Neutrophil (primary cell): ENCODE results near the gene CACNA2D3.
"Not testable (repeated sequence)": the region's sequence is repeated elsewhere in the genome, so short reads cannot be mapped to it uniquely, and the experiment has no call there.

Experiments used
- H3K27ac ChIP-seq: fragments of 200-600 bp; sonication (generic); 2 replicates; pipeline ENCODE4 v1.5.1; 2016; ENCODE audit warnings: mild to moderate bottlenecking, moderate library complexity
- H3K27me3 ChIP-seq: fragments of 200-600 bp; sonication (generic); 2 replicates; pipeline ENCODE4 v1.6.0; 2016; ENCODE audit warnings: mild to moderate bottlenecking
- H3K36me3 ChIP-seq: fragments of 200-600 bp; sonication (generic); 2 replicates; pipeline ENCODE4 v1.5.1; 2017
- H3K4me1 ChIP-seq, 2 experiments: fragments of 200-600 bp in 1 of 2; sonication (generic) in 1 of 2; 1 replicate in 1 of 2; 2 replicates in 1 of 2; pipeline versions ENCODE4 v1.5.1 to v1.6.1; 2013 to 2016; ENCODE audit warnings: low read depth in 1 of 2, low read length in 1 of 2, mild to moderate bottlenecking in 1 of 2, moderate library complexity in 1 of 2; ENCODE audit not compliant: control insufficient read depth in 1 of 2, insufficient read depth in 1 of 2
- H3K4me3 ChIP-seq, 2 experiments: fragments of 200-600 bp in 1 of 2; sonication (generic) in 1 of 2; 1 replicate in 1 of 2; 2 replicates in 1 of 2; pipeline ENCODE4 v1.5.1; 2013 to 2016; ENCODE audit warnings: low read depth in 1 of 2, low read length in 1 of 2, mild to moderate bottlenecking in 1 of 2, moderate library complexity in 1 of 2
- H3K9me3 ChIP-seq: fragments of 200-600 bp; sonication (generic); 2 replicates; pipeline ENCODE4 v1.5.1; 2016
- CTCF ChIP-seq: fragments of 200-600 bp; sonication (generic); IDR thresholded peaks from 2 replicates; pipeline ENCODE4 v1.5.1; 2016; ENCODE audit warnings: antibody characterized with exemption

Gene CACNA2D3

GRCh38 chr3:55097441-55097840 is 975.1 kb downstream of the CACNA2D3 start:
- no peak for TF ChIP-seq CTCF
- Histone ChIP-seq H3K36me3 (no peaks in the 10 kb centered on the region), H3K9me3 (no peaks in the 10 kb centered on the region), H3K27me3 (no peaks in the 10 kb centered on the region), H3K4me1 (no peaks in the 10 kb centered on the region), H3K27ac (no peak overlapping the region), H3K4me3 (no peak overlapping the region)

GRCh38 chr3:55105647-55106046 is 983.3 kb downstream of the CACNA2D3 start:
- H3K27ac ChIP-seq, result no peak overlapping the region
- no peaks in the 10 kb centered on the region for H3K4me1 ChIP-seq
- H3K9me3 ChIP-seq, result no peaks in the 10 kb centered on the region
- no peak for TF ChIP-seq CTCF
- no peaks in the 10 kb centered on the region for H3K27me3 ChIP-seq
- no peak overlapping the region for H3K4me3 ChIP-seq
- H3K36me3 ChIP-seq, result no peaks in the 10 kb centered on the region

- no peaks in the 10 kb centered on the region for H3K9me3 ChIP-seq
- no peaks in the 10 kb centered on the region for H3K36me3 ChIP-seq
- H3K4me1 ChIP-seq, result no peaks in the 10 kb centered on the region
- H3K27me3 ChIP-seq, result no peaks in the 10 kb centered on the region
- H3K27ac ChIP-seq, result no peak overlapping the region
- H3K4me3 ChIP-seq, result no peak overlapping the region
- no peak for TF ChIP-seq CTCF
These were observed 984.8 kb downstream of the CACNA2D3 start for GRCh38 chr3:55107187-55107586.

GRCh38 chr3:55111906-55112305 is 989.6 kb downstream of the CACNA2D3 start:
- not testable (repeated sequence) for H3K36me3 ChIP-seq, H3K4me3 ChIP-seq, H3K27ac ChIP-seq, H3K9me3 ChIP-seq, H3K27me3 ChIP-seq, H3K4me1 ChIP-seq

GRCh38 chr3:55118451-55118850 is 996.1 kb downstream of the CACNA2D3 start:
- TF ChIP-seq CTCF, result no peak

GRCh38 chr3:55119268-55119667 is 996.9 kb downstream of the CACNA2D3 start:
- H3K36me3 ChIP-seq, result no peaks in the 10 kb centered on the region
- no peak for TF ChIP-seq CTCF
- no peaks in the 10 kb centered on the region for H3K27me3 ChIP-seq
- H3K4me1 ChIP-seq, result no peaks in the 10 kb centered on the region
- H3K27ac ChIP-seq, result no peak overlapping the region
- no peaks in the 10 kb centered on the region for H3K9me3 ChIP-seq
- H3K4me3 ChIP-seq, result no peak overlapping the region

More at GRCh38 chr3:55118451-55118850, 996.1 kb downstream of the CACNA2D3 start:
- Histone ChIP-seq H3K9me3 (no peaks in the 10 kb centered on the region), H3K4me1 (no peaks in the 10 kb centered on the region), H3K27ac (no peak overlapping the region), H3K4me3 (no peak overlapping the region), H3K27me3 (no peaks in the 10 kb centered on the region), H3K36me3 (no peaks in the 10 kb centered on the region)
